Epidermal melanocyte (primary cell): Measurements from ENCODE around the gene SLC8A1.

Experiments used
- DNase-seq: peaks from one replicate; pipeline ENCODE4 v3.0.0; 2011; ENCODE audit warnings: low spot score; ENCODE audit not compliant: insufficient read length

The SLC8A1 gene

DNA sequence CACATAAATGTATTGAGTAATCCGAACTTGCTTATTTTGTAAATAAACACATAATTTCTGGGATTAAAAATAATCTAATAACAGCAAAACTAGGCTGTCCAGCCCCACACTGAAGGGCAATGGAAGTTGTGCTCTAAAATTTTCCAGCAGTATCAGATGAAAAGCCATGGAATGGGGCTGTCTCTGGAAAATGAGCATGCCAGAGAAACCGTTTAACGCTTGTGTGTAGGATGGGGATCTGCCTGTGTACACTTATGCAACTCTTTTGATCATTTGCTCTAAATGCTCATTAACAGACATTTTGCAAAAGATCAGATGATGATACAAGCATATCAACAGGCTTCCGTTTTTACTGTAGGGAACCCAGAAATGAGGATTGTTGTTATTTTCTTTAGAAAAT is 177.6 kb downstream of the SLC8A1 start:
- DNase-seq, result no peak

DNA sequence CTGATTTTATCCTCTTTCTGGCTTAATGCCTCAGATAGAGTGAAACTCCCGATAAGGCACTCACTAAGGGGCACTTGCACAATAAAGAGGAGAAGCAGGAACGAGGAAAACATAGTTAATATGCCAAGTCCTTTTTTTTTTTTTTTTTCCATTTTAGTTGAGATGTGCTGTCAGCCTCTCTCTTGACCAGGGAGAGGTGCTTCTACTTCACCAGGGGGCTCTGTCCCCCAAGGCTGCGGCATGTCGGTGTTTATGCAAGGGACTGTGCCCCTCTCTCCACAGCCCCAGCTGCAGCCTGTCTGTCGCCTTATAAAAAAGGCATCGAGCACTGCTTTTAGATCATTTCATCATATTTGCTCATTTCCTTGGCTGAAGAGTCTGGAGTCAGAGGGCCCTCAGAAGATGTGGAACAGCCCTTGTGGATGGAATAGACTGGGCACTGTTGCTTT is 178.1 kb downstream of the SLC8A1 start:
- no peak for DNase-seq

DNA sequence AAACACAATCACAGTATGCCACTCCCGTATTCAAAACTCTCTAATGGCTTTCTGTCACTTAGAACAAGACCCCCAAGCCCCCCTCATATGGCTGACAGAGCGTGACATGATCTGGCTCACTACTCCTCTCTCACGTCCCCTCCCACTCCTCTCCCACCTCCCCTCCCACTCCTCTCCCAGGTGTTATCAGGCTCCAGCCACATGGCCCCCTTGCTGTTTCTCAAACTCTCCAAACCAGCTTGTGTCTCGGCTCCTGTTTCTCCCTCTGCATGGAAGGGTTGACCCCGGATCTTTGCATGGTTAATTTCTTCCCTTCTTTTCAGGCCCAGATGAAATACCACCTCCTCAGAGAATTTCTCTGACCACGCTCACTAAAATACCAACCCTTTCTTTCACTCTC is 180.8 kb downstream of the SLC8A1 start:
- DNase-seq, result no peak

DNA sequence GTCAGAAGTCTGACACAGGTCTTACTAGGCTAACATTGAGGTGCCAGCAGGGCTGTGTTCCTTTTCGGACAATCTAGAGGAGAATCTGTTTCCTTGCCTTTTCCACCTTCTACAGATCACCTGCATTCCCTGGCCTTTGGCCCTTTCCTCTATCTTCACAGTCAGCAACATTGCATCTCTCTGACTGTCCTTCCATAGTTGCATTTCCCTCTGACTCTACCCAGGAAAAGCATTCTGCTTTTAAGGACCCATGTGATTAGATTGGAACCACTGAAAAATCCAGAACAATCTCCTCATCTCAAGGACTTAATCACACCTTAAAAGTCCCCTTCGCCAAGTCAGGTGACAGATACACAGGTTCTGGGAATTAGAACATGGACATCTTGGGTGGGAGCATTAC is 181.5 kb downstream of the SLC8A1 start:
- no peak for DNase-seq

DNA sequence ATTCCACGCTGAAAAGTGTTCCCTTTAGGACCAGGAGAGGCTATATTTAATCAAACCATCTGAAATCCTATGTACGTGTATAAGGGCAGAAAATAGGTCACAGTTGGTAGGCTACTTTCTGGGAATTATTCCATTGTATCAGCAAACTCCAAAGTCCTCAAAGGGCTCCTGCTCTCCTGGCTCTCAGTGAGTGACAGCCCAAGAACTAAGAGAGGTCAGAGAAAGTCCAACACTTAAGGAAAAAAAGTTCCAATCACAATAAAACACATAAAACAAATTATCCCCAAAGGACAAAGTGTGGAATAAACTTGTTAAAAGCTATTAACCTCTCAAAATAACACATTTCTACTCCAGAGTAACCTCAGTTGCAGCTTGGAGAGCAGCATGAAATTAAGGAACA is 183.3 kb downstream of the SLC8A1 start:
- no peak for DNase-seq

DNA sequence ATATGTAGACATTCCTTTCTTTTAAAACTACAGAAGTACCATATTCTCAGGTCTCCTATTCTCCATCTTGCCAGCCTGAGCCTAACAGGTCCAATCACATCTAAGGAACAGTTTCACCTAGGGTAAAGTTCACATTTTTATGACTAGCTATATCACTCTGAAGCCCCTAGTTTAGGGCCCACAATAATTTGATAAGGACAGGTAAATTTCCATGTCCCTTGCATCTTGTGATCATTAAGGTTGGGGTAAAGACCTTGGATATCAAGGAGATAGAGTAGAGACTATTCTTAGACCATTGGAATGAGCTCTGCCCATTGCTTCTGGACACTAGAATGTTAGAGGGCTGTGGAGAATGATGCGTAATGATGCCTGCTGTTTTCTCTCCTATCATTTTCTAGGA is 185.7 kb downstream of the SLC8A1 start:
- DNase-seq, result no peak

DNA sequence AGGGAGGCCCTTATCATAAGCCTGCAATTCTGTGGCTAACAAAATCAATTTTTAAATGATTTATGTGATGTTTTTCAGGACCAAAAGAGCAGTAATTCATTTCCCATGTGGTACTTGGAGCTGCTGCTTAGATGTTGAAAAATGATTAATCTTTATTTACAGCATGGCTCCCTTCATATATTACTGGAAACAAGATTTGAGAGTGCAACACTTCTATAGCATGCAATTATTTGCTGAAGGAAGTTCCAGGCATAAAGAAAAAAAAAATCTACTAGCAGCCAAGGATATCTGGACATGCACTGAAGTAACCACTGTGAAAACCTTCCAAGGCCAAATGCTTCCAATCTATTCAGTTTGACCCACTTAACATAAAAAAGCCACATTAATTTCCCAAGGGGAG is 186.3 kb downstream of the SLC8A1 start:
- no peak for DNase-seq

DNA sequence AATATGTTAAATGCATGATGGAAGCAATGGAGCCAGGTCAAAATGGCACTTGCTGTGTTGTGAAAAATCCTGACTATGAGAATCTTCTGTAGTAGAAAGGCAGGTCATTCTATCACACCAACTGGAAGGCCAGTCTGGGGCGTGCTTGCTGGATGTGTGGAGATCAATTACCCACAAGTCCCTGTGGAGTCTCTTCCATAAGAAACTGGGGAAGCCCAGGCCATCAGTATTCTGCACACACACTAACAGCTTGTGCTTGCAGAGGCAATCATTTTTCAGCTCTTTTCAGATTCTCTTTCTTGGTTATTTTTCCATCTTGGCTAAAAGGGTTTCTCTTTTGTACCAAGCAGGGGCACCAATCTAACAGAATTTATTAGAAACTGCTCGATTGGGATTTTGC is 190.8 kb downstream of the SLC8A1 start:
- no peak for DNase-seq

DNA sequence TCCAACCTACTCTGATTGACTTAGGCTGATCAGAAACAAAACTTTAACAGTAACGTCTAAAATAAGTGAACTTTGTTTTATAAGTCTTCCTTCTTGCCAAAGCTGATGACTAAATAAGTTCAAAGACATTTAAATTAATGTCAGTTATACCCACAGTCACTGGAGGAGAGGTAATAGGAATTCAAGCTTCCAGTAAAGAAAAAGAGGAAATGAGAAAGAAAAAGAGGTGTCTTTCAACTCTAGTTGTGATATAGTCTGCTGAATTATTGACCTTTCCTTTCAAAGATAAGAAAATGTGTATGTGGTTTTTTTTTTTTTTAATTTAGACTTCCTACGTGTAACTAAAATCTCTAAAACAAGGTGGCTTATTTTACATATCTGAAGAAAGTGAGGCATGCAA is 191.5 kb downstream of the SLC8A1 start:
- no peak for DNase-seq

DNA sequence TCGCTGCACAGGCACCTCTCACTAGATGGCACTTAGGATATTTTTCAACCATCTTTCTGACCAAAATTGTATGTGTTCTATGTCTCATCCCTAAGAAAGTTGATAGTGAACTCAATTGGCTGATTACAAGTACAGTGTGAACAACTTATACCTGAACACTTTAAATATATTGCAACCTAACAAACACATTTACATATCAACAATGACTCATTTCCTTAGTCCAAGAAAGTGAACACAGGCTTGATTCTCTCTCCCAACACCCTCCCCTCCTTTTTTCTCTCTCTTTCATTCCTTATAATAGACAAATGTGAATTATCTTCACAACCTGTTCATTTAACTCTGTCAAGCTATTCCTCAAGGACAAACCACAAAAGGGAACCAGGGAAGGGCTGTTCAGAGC is 192.0 kb downstream of the SLC8A1 start:
- no peak for DNase-seq

DNA sequence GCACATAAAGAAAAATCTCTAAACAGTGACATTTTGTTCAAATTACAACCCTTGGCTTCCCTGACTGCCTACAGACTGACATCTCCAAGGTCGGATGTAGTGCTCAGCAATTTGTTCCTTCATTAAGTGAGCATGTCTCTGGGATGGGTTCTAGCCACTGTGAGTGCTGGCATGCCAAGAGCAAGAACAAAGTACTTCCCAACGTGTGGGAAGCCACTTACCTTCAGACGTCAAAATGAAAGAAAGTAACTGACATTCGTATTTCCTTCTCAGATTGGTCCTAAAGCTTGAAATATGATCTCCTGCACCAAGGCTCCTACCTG is 193.8 kb downstream of the SLC8A1 start:
- no peak for DNase-seq

DNA sequence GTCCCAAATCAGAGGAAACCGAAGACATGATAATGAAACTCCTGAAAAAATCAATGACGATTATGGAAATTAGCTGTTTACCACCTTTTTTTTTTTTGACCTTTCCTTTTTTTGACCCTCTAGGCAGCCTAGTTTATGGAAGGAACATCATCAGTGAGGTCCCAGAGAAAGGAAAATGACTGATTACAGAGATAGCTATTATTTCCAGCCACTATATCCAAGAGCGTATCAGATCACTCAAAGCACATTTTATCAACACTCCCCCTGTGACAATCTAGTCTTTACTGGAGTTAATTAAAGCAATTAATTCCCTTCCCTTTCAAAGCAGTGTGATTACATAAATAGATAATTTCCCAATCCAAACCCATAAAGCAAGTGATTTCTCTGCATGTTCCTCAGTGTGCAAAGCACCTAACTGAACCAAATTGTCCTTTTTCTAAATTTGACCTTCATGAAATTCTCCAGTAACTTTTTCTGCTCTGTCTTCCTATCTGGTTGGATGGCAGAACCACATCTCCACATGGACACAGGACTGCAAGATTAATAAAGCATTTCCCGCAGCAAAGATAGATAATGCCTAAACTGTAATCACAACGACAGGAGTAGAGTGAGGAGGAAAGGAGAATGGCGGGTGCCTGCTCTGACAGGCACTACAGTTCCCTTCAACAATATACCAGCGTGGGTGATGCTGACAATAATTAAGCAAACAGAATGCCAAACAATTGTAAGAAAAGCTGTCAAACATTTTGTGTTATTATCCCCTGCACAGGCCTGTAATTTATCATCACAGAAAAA is 194.4 kb downstream of the SLC8A1 start:
- DNase-seq, result no peak

DNA sequence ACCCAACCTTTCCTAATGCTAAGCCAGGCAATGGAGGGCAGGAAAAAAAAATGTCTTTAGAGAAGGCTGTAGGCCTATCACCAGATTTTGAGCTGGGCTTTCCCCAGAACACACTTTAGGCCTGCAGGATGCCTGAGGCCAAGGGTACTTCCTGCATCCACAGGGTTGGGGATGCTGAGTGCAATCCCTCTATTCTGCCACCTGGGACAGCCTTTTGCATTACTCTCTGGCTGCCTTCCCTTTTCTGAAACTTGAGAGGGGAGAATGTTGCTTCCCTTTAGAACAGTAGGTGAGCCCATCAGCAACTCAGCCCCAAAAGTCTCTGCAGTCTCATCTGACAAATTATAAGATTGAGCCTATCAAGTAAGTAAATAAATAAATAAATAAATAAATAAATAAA is 195.2 kb downstream of the SLC8A1 start:
- no peak for DNase-seq

DNA sequence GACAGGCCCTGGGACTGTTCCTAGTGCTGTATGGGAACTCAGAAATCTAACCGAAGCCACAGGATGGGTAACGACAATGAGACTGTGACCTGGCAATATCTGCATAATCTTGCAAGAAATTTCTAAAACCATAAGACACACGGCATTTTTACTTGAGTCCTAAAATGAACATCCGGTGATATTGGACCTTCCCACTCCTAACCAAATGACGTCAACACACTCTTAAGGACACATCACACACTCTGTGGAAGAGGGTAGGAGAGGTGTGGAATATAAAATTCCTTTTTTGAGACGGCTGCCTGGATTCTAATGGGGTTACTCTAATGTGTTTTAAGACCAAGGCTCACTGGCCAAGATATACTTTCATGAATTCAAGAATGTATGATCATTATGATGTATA is 195.9 kb downstream of the SLC8A1 start:
- DNase-seq, result no peak

DNA sequence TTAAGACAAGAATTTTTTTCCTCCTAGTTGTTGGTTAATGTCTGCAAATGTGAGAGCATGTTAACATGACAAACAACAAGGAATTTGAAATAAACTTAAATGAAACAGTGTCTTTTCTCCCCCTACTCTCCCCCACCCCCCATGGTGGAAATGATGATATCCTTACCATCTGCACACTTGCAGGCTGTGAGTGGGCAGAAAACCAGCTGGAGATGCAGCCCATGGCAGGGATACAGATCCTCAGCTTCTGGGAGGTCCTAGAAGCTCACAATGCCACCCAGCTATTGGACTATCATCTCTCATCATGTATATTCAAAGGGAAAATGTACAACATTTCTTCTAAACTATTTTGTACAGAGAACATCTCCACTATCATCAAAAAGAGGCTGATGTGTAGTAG is 196.8 kb downstream of the SLC8A1 start:
- DNase-seq, result no peak

DNA sequence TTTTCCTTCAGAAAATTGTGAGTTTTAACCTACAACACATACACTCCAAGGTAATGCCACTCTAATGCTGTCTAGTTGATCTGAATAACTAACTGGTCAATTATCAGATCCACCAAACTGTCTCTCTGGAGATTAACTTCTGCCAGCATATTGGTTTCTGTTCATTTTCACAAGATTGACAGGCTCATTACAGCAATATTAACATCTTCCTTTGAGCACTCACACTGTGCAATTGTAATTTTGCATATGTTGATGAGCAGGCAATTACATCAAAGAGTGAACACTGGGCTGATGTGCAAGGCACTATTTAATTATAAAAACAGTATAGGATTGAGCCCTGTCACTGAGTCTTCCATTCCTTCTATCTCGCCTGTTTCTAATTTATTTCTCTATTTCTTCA is 197.3 kb downstream of the SLC8A1 start:
- DNase-seq, result no peak

DNA sequence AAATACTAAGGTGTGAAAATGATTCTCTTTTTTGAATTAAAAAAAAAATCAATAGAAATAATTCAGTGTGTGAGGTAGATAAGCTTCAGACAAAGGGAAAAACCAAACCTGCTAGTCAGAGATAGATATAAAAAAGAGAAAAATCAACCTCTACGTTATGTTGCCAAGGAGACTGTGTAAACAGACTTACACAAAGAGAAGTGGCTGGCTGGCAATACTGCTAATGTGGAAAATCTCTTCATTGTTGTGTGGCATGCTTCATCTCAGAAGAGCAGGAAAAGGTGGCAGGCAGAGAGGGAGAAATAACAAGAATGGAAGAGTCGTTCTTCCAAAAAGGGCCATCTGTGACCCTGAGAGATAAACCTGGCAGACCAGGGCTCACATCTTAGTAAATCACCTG is 200.8 kb downstream of the SLC8A1 start:
- DNase-seq, result no peak

DNA sequence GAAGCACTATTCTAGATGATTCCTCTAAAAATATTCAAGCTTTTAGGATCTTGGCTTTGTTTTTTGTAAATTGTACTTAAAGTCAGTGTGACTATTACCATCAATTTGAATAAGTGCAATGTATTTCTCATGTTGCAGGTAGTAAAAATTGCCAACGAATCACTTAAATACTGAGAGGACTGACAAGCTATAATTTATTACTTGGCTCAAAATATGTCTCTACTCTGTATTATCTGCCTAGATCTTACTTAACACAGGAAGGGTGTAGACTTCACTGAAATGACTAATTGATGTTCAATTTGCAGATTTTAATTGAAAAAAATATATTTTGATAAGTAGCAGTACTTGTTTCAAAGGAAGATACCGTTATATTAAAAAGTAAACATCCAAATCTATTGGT is 202.3 kb downstream of the SLC8A1 start:
- no peak for DNase-seq

DNA sequence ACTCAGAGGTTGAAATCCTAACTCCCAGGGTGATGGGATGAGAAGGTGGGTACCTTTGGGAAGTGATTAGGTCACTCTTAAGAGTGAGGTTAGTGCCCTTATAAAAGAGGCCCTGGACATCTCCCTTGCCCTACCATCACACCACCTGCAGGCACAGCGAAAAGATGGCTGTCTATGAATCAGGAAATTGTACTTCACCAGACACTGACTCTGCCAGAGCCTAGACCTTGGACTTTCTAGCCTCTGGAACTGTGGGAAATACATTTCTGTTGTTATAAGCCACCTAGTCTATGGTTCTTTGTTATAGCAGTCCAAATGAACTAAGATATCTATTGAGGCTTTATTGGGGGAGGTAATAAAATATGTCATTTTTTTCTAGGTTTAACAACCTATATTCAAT is 203.6 kb downstream of the SLC8A1 start:
- DNase-seq, result no peak

DNA sequence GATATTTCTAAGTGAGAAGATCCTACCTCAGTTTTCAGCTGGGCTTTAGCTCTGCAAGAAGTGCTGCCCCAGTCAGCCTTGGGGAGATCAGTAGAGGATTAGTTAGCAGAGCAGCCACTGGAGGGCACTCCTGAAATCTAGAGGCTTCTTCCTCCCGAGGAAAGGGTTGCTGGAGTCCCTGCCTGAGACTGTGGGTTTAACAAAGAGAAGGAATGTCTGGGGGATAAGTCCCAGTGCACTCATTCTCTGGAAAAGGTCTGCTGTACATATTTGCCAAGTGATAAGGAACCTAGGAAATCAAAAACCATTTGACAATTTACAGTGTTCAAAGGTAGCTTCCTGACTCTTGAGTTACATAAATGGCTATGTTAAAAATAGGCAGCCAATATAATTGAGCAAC is 207.2 kb downstream of the SLC8A1 start:
- peak; percentile 62 for DNase-seq

DNA sequence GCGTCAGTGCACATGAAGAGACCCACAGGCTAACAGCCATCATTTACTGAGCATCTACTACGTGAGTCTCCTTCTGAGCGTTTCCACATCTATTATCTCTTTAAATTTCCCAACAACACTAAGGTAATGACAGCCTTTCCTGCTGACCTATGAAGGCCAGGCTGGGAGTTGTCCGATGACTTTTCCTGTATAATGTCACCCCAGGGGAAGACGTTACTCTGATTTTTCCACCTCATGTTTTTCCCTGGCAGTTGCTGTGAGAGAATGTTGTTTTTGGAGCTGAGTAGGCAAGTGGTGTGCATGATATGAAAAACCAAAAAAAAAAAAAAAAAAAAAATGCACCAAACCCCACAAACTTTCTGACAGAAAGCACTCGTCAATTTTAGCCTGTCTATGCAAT is 207.6 kb downstream of the SLC8A1 start:
- DNase-seq, result no peak

DNA sequence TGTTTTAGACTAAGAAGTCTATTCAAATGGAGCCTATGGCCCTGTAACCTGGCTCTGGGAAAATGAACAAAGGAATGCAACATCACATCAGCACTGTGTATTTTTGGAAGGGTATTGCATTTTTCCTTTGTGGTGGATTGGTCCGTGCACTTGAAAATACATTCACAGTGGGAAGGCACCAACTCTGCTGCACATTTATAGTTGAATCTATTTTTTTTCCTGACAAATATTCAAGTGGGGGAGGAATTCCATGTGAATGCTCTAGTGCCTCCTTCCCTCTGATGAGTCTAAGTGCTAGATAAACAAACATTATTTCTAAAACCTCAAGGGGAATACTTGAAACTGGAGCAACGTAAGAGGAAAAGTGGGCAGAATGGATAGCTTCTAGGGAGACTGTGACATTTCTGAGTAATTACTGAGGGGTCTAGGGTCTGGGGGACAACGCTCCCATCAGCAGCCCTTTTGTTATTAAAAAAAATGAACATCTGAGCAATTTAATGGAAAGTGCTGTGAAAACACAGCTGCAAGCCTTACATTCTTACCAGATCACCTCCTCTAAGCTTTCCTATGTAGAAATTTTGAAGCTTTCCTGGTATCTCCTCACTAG is 208.2 kb downstream of the SLC8A1 start:
- no peak for DNase-seq

DNA sequence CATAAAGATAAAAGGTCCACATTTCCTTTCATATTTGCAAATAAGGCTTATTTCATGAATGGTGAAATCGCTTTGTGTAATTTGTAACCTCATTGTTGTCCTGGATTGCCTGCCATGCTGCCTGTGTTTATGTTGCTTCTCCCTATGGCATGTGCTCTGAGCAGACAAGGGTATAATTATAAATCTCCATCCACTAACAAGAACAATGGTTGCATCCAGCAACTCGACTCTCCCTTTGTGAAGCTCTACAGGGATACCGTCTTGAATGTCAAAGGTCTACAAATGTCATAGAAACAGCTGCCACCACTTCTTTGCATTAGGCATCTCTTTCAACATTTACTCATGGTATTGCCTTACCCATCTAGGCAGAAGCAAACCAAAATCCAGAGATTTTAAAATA is 209.6 kb downstream of the SLC8A1 start:
- no peak for DNase-seq

DNA sequence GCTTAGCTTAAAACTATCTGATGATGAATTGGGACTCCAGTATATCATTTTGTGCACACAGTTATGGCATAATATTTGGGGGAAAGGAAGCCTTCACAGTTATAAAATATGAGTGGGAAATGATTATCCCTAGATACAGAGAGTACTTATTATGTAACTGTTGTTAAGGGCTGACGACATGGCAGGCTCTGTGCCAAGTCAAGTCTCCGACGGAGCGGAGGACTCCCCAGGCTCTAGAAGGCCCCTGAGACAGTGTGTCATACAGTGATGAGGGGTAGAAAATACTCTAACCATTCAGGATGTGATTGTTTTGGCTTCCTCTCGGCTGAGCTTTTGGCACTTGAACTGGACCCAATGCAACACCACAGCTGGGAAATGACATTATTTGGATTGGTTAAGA is 211.8 kb downstream of the SLC8A1 start:
- no peak for DNase-seq
